ENCODE data around the gene CAVIN3. TPM values are rescaled to one million over a fixed set of nuclear protein-coding genes. Genes with fewer than 3 reads are reported as not detected.
A peak's percentile ranks its signal among the peaks of the same experiment; 100 is the strongest.
"Not testable (repeated sequence)": the region's sequence is repeated elsewhere in the genome, so short reads cannot be mapped to it uniquely, and the experiment has no call there.

CAVIN3 gene
- polyA plus RNA-seq, 1 donor: 36.7 TPM

- DNase-seq: no peak
Measured at GRCh38 chr11:6323291-6323905, 3.1 kb upstream of the CAVIN3 start.

GRCh38 chr11:6321961-6322362, 1.7 kb upstream of the CAVIN3 start:
- DNase-seq: no peak

- DNase-seq: no peak
Measured at GRCh38 chr11:6321356-6321755, 1.1 kb upstream of the CAVIN3 start.

- DNase-seq: peak; percentile 90
Measured at GRCh38 chr11:6319704-6320410, 444 bp downstream of the CAVIN3 start.

- peak; percentile 52 for DNase-seq
Measured at GRCh38 chr11:6319001-6319703, 1.1 kb downstream of the CAVIN3 start.

- no peak for DNase-seq
Measured at GRCh38 chr11:6318204-6318603, 2.1 kb downstream of the CAVIN3 start.

- peak; percentile 43 for DNase-seq
Measured at GRCh38 chr11:6315811-6316425, 4.4 kb downstream of the CAVIN3 start.

- DNase-seq: no peak
Measured at GRCh38 chr11:6312106-6312505, 8.2 kb downstream of the CAVIN3 start.

- DNase-seq: no peak
Measured at GRCh38 chr11:6307876-6308275, 12.4 kb downstream of the CAVIN3 start.

GRCh38 chr11:6305297-6305696, 15.0 kb downstream of the CAVIN3 start:
- DNase-seq: no peak

- no peak for DNase-seq
Measured at GRCh38 chr11:6303661-6304060, 16.6 kb downstream of the CAVIN3 start.

GRCh38 chr11:6301096-6301495, 19.2 kb downstream of the CAVIN3 start:
- no peak for DNase-seq

GRCh38 chr11:6300325-6300724, 20.0 kb downstream of the CAVIN3 start:
- no peak for DNase-seq

- no peak for DNase-seq
Measured at GRCh38 chr11:6298605-6299004, 21.7 kb downstream of the CAVIN3 start.

- DNase-seq: no peak
Measured at GRCh38 chr11:6297831-6298230, 22.5 kb downstream of the CAVIN3 start.

GRCh38 chr11:6285019-6285418, 35.3 kb downstream of the CAVIN3 start:
- DNase-seq: no peak

GRCh38 chr11:6284250-6284649, 36.1 kb downstream of the CAVIN3 start:
- no peak for DNase-seq

- no peak for DNase-seq
Measured at GRCh38 chr11:6283453-6284023, 36.8 kb downstream of the CAVIN3 start.

GRCh38 chr11:6280809-6281208, 39.5 kb downstream of the CAVIN3 start:
- not testable (repeated sequence) for DNase-seq

- no peak for DNase-seq
Measured at GRCh38 chr11:6273188-6273587, 47.1 kb downstream of the CAVIN3 start.

- DNase-seq: no peak
Measured at GRCh38 chr11:6271598-6271997, 48.7 kb downstream of the CAVIN3 start.

GRCh38 chr11:6270584-6271246, 49.6 kb downstream of the CAVIN3 start:
- no peak for DNase-seq

Data from hindlimb muscle (tissue), 1 donor.